HG02678 (cell line): ENCODE results near the gene PTPN9.

Experiments used
- ATAC-seq: cut with Tn5 transposase; IDR thresholded peaks from one replicate; pipeline ENCODE4 v1.9.1; 2021; ENCODE audit warnings: mild to moderate bottlenecking, moderate library complexity; ENCODE audit not compliant: unreplicated experiment

PTPN9 gene

DNA sequence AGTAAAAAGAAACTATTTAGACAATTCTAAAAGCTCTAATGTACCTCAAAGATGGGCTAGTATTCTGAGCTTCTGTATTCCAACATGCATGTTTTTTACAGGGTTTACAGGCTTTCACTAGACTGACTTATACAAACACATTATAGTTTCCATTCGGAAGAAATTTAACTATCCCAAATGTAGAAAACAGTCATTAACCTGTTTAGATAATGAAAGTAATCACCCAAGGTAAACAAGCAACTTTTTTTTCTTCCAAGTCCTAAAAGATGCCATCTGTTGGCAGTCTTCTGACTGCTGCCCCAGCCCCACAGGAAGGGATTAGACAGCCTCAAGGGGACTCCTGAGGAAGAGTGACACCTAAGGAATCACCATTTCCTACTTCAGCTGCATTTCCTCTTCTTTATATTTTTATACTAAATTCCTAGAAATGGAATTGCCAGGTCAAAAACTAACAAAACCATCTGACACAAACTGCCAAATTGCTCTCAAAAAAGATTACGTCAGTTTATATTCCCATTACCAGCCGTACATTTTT lies 153.1 kb downstream of the PTPN9 start:
- ATAC-seq: no peak

GRCh38 chr15:75422554-75422953 lies 156.6 kb downstream of the PTPN9 start:
- no peak for ATAC-seq

- no peak for ATAC-seq
Observed at GRCh38 chr15:75420698-75421097, 158.4 kb downstream of the PTPN9 start.

DNA sequence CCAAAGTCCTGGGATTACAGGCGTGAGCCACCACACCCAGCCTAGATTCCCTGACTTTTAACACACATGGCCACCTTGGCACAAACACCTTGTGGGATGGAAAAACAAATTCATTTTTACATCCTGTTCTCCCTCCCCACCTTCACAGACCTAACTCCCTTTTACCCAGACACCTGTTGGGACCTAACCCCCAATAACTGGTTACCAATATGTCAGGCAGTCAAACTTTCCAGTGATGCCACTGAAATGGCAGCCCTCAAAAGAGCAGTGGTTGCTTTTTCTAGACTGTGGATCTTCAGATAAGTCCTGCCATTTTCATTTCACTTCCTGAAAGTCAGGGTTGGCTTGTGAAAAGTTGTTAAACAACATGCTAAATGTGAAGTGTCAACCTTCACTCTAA lies 162.5 kb downstream of the PTPN9 start:
- ATAC-seq: no peak
